Activated naive CD4-positive, alpha-beta T cell treated with anti-CD3 and anti-CD28 coated beads, Interleukin-2, amount 10 ng/mL, durations not matched to agents 7 days and 5 days (primary cell): ENCODE data around the gene GTF2A1.
"Not testable (repeated sequence)": the region's sequence is repeated elsewhere in the genome, so short reads cannot be mapped to it uniquely, and the experiment has no call there.

ENCODE experiments used
- CTCF ChIA-PET: fragments of 350-600 bp; sonication (Branson Sonifier 250); formaldehyde crosslinking; loops from one replicate; lab custom pipeline; 2021; ENCODE audit warnings: antibody characterized with exemption; lab: Charles Lee
- DNase-seq: peaks from one replicate; pipeline ENCODE4 v3.0.0-alpha.2; 2020
- H3K27ac Mint-ChIP-seq: one replicate; pipeline ENCODE4 v1.8.0; 2021; ENCODE audit warnings: mild to moderate bottlenecking, moderate library complexity, mixed read lengths
- H3K27me3 Mint-ChIP-seq: one replicate; pipeline ENCODE4 v1.8.0; 2021; ENCODE audit warnings: mild to moderate bottlenecking, mixed read lengths
- H3K36me3 Mint-ChIP-seq: one replicate; pipeline ENCODE4 v1.8.0; 2021; ENCODE audit warnings: mixed read lengths
- H3K4me1 Mint-ChIP-seq: one replicate; pipeline ENCODE4 v1.8.0; 2021; ENCODE audit warnings: mixed read lengths
- H3K4me3 Mint-ChIP-seq: one replicate; pipeline ENCODE4 v1.8.0; 2021; ENCODE audit warnings: mild to moderate bottlenecking, moderate library complexity, mixed read lengths
- H3K9me3 Mint-ChIP-seq: one replicate; pipeline ENCODE4 v1.8.0; 2021; ENCODE audit warnings: mixed read lengths

Gene GTF2A1

GRCh38 chr14:81246461-81247270 lies 25.9 kb upstream of the GTF2A1 start:
- Mint-ChIP-seq H3K27ac (no peak overlapping the region), H3K36me3 (no peaks in the 10 kb centered on the region)
- CTCF ChIA-PET, result interaction anchor here (1.0 kb wide), 1 partner anchor 21 kb away, joined by 4 read pairs; no protein-coding TSS in a partner anchor

GRCh38 chr14:81245771-81246170 lies 25.0 kb upstream of the GTF2A1 start:
- H3K4me3 Mint-ChIP-seq, result no peak overlapping the region
- CTCF ChIA-PET, result no interaction called here
- no peaks in the 10 kb centered on the region for H3K4me1 Mint-ChIP-seq
- H3K27me3 Mint-ChIP-seq, result peaks cover 4% of the 10 kb centered on the region
- H3K9me3 Mint-ChIP-seq, result peaks cover 10% of the 10 kb centered on the region
- H3K36me3 Mint-ChIP-seq, result no peaks in the 10 kb centered on the region
- no peak for DNase-seq
- H3K27ac Mint-ChIP-seq, result no peak overlapping the region

More at GRCh38 chr14:81246461-81247270, 25.9 kb upstream of the GTF2A1 start:
- DNase-seq, result no peak
- H3K27me3 Mint-ChIP-seq, result no peaks in the 10 kb centered on the region
- no peak overlapping the region for H3K4me3 Mint-ChIP-seq
- H3K4me1 Mint-ChIP-seq, result no peaks in the 10 kb centered on the region
- H3K9me3 Mint-ChIP-seq, result peaks cover 10% of the 10 kb centered on the region

- H3K4me3 Mint-ChIP-seq, H3K9me3 Mint-ChIP-seq, H3K4me1 Mint-ChIP-seq, CTCF ChIA-PET, H3K27ac Mint-ChIP-seq, DNase-seq, H3K36me3 Mint-ChIP-seq: not testable (repeated sequence)
- peaks cover 11% of the 10 kb centered on the region for H3K27me3 Mint-ChIP-seq
These were observed 23.7 kb upstream of the GTF2A1 start for GRCh38 chr14:81244431-81244830.

DNA sequence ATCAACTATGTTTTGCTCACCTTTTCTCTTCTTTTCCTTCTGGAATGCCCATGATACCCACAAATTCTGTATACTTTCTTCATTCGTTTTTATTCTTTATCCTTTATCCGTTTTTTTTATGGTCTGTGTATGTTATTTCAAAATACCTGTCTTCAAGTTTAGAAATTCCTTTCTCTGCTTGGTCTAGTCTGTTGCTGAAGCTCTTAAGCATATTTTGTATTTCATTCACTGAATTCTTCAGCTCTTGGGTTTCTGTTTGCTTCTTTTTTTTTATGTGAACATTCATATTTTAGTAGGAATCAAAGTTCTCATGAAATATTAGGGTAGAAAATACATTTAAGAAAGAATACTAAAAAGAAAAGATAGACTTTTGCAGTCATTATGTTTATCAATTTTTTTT lies 22.7 kb upstream of the GTF2A1 start:
- Mint-ChIP-seq H3K9me3 (peaks cover 10% of the 10 kb centered on the region), H3K4me3 (no peak overlapping the region), H3K4me1 (no peaks in the 10 kb centered on the region), H3K36me3 (no peaks in the 10 kb centered on the region), H3K27ac (no peak overlapping the region), H3K27me3 (peaks cover 13% of the 10 kb centered on the region)
- DNase-seq, result no peak
- CTCF ChIA-PET, result no interaction called here

- H3K4me1 Mint-ChIP-seq, CTCF ChIA-PET, H3K9me3 Mint-ChIP-seq, DNase-seq, H3K4me3 Mint-ChIP-seq, H3K27ac Mint-ChIP-seq, H3K36me3 Mint-ChIP-seq: not testable (repeated sequence)
- peaks cover 20% of the 10 kb centered on the region for H3K27me3 Mint-ChIP-seq
These were observed 16.1 kb upstream of the GTF2A1 start for GRCh38 chr14:81236849-81237248.

DNA sequence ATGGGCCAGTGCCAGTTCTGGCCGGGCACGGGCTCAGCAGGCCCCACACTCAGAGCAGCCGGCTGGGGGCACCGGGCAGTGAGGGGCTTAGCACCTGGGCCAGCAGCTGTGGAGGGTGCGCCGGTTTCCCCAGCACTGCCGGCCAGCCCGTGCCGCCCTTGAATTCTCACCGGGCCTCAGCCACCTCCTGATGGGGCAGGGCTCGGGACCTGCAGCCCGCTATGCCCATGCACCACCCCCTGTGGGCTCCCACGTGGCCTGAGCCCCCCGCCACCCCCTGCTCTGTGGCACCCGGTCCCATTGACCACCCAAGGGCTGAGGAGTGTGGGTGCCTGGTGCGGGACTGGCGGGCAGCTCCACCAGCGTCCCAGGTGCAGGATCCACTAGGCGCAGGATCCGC lies 15.4 kb upstream of the GTF2A1 start:
- H3K27ac Mint-ChIP-seq, result no peak overlapping the region
- H3K4me1 Mint-ChIP-seq, result no peaks in the 10 kb centered on the region
- no peaks in the 10 kb centered on the region for H3K9me3 Mint-ChIP-seq
- H3K27me3 Mint-ChIP-seq, result peaks cover 19% of the 10 kb centered on the region
- H3K36me3 Mint-ChIP-seq, result no peaks in the 10 kb centered on the region
- CTCF ChIA-PET, result no interaction called here
- H3K4me3 Mint-ChIP-seq, result no peak overlapping the region
- no peak for DNase-seq

- DNase-seq, result no peak
- no peak overlapping the region for H3K27ac Mint-ChIP-seq
- CTCF ChIA-PET, result no interaction called here
- H3K27me3 Mint-ChIP-seq, result peaks cover 18% of the 10 kb centered on the region
- no peak overlapping the region for H3K4me3 Mint-ChIP-seq
- H3K9me3 Mint-ChIP-seq, result no peaks in the 10 kb centered on the region
- no peaks in the 10 kb centered on the region for H3K4me1 Mint-ChIP-seq
- H3K36me3 Mint-ChIP-seq, result no peaks in the 10 kb centered on the region
These were observed 14.3 kb upstream of the GTF2A1 start for GRCh38 chr14:81235096-81235495.

- Mint-ChIP-seq H3K9me3 (no peaks in the 10 kb centered on the region), H3K36me3 (no peaks in the 10 kb centered on the region), H3K27ac (no peak overlapping the region), H3K4me1 (no peaks in the 10 kb centered on the region), H3K4me3 (no peak overlapping the region), H3K27me3 (peaks cover 13% of the 10 kb centered on the region)
- no peak for DNase-seq
- CTCF ChIA-PET, result no interaction called here
These were observed 13.5 kb upstream of the GTF2A1 start for GRCh38 chr14:81234278-81234677.

DNA sequence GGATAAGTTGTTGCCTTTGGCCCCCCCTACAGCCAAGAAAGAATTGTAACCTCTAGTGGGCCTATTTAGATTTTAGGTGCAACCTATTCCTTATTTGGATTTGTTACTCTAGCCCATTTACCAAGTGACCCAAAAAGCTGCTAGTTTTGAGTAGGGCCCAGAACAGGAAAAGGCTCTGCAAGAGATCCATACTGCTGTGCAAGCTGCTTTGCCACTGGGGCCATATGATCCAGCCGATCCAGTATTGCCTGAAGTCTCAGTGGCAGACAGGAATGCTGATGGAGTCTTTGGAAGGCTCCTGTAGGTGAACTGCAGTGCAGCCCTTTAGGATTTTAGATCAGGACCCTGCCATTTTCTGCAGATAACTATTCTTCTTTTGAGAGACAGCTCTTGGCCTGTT lies 12.9 kb upstream of the GTF2A1 start:
- Mint-ChIP-seq H3K4me3 (no peak overlapping the region), H3K36me3 (no peaks in the 10 kb centered on the region), H3K27ac (no peak overlapping the region), H3K4me1 (no peaks in the 10 kb centered on the region), H3K27me3 (peaks cover 13% of the 10 kb centered on the region), H3K9me3 (no peaks in the 10 kb centered on the region)
- DNase-seq, result no peak
- CTCF ChIA-PET, result no interaction called here

- Mint-ChIP-seq H3K27ac (peak overlapping the region; percentile 20), H3K4me1 (no peaks in the 10 kb centered on the region), H3K36me3 (no peaks in the 10 kb centered on the region), H3K4me3 (no peak overlapping the region), H3K9me3 (no peaks in the 10 kb centered on the region), H3K27me3 (peaks cover 6% of the 10 kb centered on the region)
- DNase-seq, result no peak
- CTCF ChIA-PET, result interaction anchor here (0.6 kb wide), 1 partner anchor 18 kb away, joined by 3 read pairs; no protein-coding TSS in a partner anchor
These were observed 10.8 kb upstream of the GTF2A1 start for GRCh38 chr14:81231540-81231939.

GRCh38 chr14:81224222-81224621 lies 3.5 kb upstream of the GTF2A1 start:
- peaks cover 12% of the 10 kb centered on the region for H3K36me3 Mint-ChIP-seq
- CTCF ChIA-PET, result no interaction called here
- no peak for DNase-seq
- H3K4me1 Mint-ChIP-seq, result peaks cover 13% of the 10 kb centered on the region
- peaks cover 10% of the 10 kb centered on the region for H3K27me3 Mint-ChIP-seq
- no peak overlapping the region for H3K4me3 Mint-ChIP-seq
- H3K9me3 Mint-ChIP-seq, result no peaks in the 10 kb centered on the region
- H3K27ac Mint-ChIP-seq, result no peak overlapping the region

DNA sequence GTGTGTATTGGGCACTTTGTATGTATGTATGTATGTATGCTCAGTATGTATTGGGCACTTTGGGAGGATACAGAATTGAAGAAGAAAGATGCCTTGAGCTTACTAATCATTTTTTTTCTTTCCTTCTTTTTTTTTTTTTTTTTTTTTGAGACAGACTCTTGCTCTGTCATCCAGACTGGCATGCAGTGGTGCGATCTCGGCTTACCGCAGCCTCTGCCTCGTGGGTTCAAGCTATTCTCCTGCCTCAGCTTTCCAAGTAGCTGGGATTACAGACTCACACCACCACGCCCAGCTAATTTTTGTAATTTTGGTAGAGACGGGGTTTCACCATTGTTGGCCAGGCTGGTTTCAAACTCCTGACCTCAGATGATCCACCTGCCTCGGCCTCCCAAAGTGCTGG lies 3.0 kb upstream of the GTF2A1 start:
- H3K27ac Mint-ChIP-seq, H3K9me3 Mint-ChIP-seq, DNase-seq, CTCF ChIA-PET, H3K4me3 Mint-ChIP-seq: not testable (repeated sequence)
- Mint-ChIP-seq H3K4me1 (peaks cover 16% of the 10 kb centered on the region), H3K27me3 (peaks cover 12% of the 10 kb centered on the region), H3K36me3 (peaks cover 12% of the 10 kb centered on the region)

DNA sequence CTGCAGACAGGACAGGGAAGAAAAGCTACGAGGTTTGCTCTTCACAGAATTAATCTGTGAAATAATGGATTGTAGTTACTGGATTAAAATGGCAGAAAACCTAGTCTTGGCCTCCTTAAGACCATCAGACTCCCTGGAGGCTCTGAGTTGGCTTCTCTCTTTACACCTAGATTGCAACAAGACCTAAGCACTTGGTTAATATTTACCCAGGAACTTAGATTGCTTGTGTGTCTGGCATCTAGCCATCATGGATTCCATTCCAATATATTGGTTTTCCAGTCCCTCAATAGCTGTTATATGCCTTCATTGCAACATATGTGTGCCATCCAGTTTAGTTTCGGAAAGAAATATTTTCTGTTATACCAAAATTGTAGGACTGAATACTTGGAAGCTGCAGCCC lies 1.9 kb upstream of the GTF2A1 start:
- Mint-ChIP-seq H3K36me3 (peaks cover 15% of the 10 kb centered on the region), H3K27me3 (peaks cover 12% of the 10 kb centered on the region), H3K9me3 (no peaks in the 10 kb centered on the region), H3K4me1 (peaks cover 27% of the 10 kb centered on the region), H3K4me3 (no peak overlapping the region), H3K27ac (no peak overlapping the region)
- CTCF ChIA-PET, result no interaction called here
- DNase-seq, result no peak

DNA sequence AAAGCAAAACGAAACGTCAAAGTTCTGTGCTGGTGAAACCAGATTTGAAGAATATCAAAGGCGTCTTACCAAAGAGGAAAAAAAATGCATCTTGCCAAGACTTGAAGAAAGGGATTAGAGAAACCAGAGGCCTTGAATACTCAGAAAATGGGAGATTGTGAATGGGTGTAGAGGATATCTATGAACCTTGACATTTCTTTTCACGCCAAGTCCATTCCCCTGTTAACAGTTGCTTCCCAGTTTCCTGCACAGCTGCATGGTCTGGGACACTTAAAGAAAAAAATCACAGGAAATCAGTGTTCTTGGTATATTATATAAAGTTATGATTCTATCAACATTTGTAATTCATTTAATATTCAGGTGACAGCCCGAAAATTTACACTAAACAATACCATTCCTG lies 1.4 kb upstream of the GTF2A1 start:
- no peak for DNase-seq
- Mint-ChIP-seq H3K4me3 (peak overlapping the region; percentile 93), H3K36me3 (peaks cover 17% of the 10 kb centered on the region), H3K27me3 (peaks cover 12% of the 10 kb centered on the region), H3K4me1 (peaks cover 33% of the 10 kb centered on the region), H3K9me3 (no peaks in the 10 kb centered on the region), H3K27ac (peak overlapping the region; percentile 99)
- CTCF ChIA-PET, result no interaction called here

DNA sequence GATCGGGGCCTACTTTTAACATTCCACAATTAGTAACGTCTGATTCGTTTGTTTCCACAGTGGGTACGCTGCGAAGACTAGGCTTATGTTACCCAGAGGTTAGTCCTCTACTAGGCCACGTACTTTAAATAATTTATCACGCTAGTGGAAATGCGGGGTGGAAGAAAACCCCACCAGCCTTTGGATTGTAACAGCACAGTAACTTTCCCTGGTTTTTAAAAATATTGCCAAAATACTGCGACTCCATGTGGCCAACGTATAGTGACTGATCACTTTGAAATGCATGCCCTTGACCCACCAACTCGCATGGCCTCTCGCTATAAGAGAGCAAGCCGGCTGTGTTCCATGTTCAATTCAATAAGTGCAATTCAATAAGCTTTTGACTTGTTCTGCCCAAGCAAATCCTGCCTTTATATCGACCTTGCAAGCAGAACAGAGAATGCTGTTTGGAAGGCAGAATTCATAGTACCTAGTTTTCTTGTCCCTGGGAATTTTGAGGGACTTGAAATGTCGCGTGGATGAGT lies 882 bp upstream of the GTF2A1 start:
- H3K4me3 Mint-ChIP-seq, result peak overlapping the region; percentile 93
- peaks cover 19% of the 10 kb centered on the region for H3K36me3 Mint-ChIP-seq
- H3K9me3 Mint-ChIP-seq, result no peaks in the 10 kb centered on the region
- peaks cover 38% of the 10 kb centered on the region for H3K4me1 Mint-ChIP-seq
- CTCF ChIA-PET, result interaction anchor here (1.0 kb wide), 1 partner anchor 243 kb away, joined by 6 read pairs; no protein-coding TSS in a partner anchor
- peak overlapping the region; percentile 99 for H3K27ac Mint-ChIP-seq
- peaks cover 12% of the 10 kb centered on the region for H3K27me3 Mint-ChIP-seq
- DNase-seq, result no peak
